Karpas-422 (cell line): Measurements from ENCODE around the gene CTLA4. TPM values are rescaled to one million over a fixed set of nuclear protein-coding genes. Genes with fewer than 3 reads are reported as not detected.

Source experiments
- DNase-seq: peaks from one replicate; pipeline ENCODE4 v3.0.0-alpha.2; 2015
- H2AFZ ChIP-seq: fragments of 200-600 bp; sonication (generic); 2 replicates; pipeline ENCODE4 v1.6.1; 2014; ENCODE audit warnings: antibody characterized with exemption, low read length, mixed read lengths
- H3K27ac ChIP-seq: fragments of 200-600 bp; sonication (generic); 2 replicates; pipeline ENCODE4 v1.5.1; 2014; ENCODE audit warnings: mild to moderate bottlenecking, low read length, moderate library complexity
- H3K27me3 ChIP-seq: fragments of 200-600 bp; sonication (generic); 2 replicates; pipeline ENCODE4 v1.6.1; 2014; ENCODE audit warnings: low read length, mixed read lengths
- H3K36me3 ChIP-seq: fragments of 200-600 bp; sonication (generic); 2 replicates; pipeline ENCODE4 v1.6.1; 2014; ENCODE audit warnings: low read length, mixed read lengths; ENCODE audit not compliant: insufficient read depth
- H3K4me1 ChIP-seq: fragments of 200-600 bp; sonication (generic); 2 replicates; pipeline ENCODE4 v1.6.1; 2014; ENCODE audit warnings: mild to moderate bottlenecking, low read length, mixed read lengths
- H3K4me2 ChIP-seq: fragments of 200-600 bp; sonication (generic); 2 replicates; pipeline ENCODE4 v1.6.1; 2014; ENCODE audit warnings: low read length, low read depth, mild to moderate bottlenecking; ENCODE audit not compliant: poor library complexity, severe bottlenecking
- H3K4me3 ChIP-seq: fragments of 200-600 bp; sonication (generic); 2 replicates; pipeline ENCODE4 v1.5.1; 2014; ENCODE audit warnings: mild to moderate bottlenecking, antibody characterized with exemption, low read length, mixed read lengths
- H3K79me2 ChIP-seq: fragments of 200-600 bp; sonication (generic); 2 replicates; pipeline ENCODE4 v1.6.1; 2014; ENCODE audit warnings: mild to moderate bottlenecking, low read length, mixed read lengths
- H3K9ac ChIP-seq: fragments of 200-600 bp; sonication (generic); 2 replicates; pipeline ENCODE4 v1.6.0; 2014; ENCODE audit warnings: low read length
- H3K9me2 ChIP-seq: fragments of 200-600 bp; sonication (generic), shearing (Covaris generic); replicated peaks from 2 replicates; pipeline ENCODE4 v1.6.0; 2014; ENCODE audit warnings: mild to moderate bottlenecking, low read length, moderate library complexity; ENCODE audit not compliant: insufficient read depth
- H3K9me3 ChIP-seq: fragments of 300-700, 200-600 bp; sonication (generic); 2 replicates; pipeline ENCODE4 v1.6.1; 2014; ENCODE audit warnings: low read length, mixed read lengths
- H4K20me1 ChIP-seq: fragments of 200-600 bp; sonication (generic); 2 replicates; pipeline ENCODE4 v1.6.1; 2014; ENCODE audit warnings: mild to moderate bottlenecking, antibody characterized with exemption, low read length, low read depth; ENCODE audit not compliant: insufficient read depth
- total RNA-seq: library from RNA; depleted of rRNA; stranded (reverse); fragments of >200 nt; shearing (Covaris generic); gene quantifications from 2 replicates; pipeline ENCODE4 v1.2.3, GENCODE V29; 2014; ENCODE audit warnings: low replicate concordance; rRNA removed

CTLA4 gene
- not detected in 2 replicates for total RNA-seq

GRCh38 chr2:203867561-203868200 lies at the start of gene CTLA4:
TSS of gene CTLA4 (plus strand) at chr2:203867771. CDS start at chr2:203867943, 172 bp downstream.
- Histone ChIP-seq H3K4me3 (no peak within 1 kb of the TSS), H3K9me2 (no peaks in the 10 kb centered on the region), H4K20me1 (no peaks in the 10 kb centered on the region), H3K27ac (no peak within 1 kb of the TSS), H3K4me2 (no peak within 1 kb of the TSS), H3K27me3 (no peaks in the 10 kb centered on the region), H3K79me2 (no peaks in the 10 kb centered on the region), H2AFZ (no peak within 1 kb of the TSS), H3K4me1 (no peaks in the 10 kb centered on the region), H3K9ac (no peak within 1 kb of the TSS), H3K36me3 (no peaks in the 10 kb centered on the region), H3K9me3 (no peaks in the 10 kb centered on the region)
- no peak for DNase-seq

- no peaks in the 10 kb centered on the region for H3K9me2 ChIP-seq
- H3K4me1 ChIP-seq, result peaks cover 26% of the 10 kb centered on the region
- no peaks in the 10 kb centered on the region for H3K79me2 ChIP-seq
- no peak for DNase-seq
- H2AFZ ChIP-seq, result no peak overlapping the region
- no peak overlapping the region for H3K9ac ChIP-seq
- no peaks in the 10 kb centered on the region for H3K9me3 ChIP-seq
- no peak overlapping the region for H3K4me3 ChIP-seq
- H3K27ac ChIP-seq, result no peak overlapping the region
- H3K27me3 ChIP-seq, result no peaks in the 10 kb centered on the region
- no peaks in the 10 kb centered on the region for H3K36me3 ChIP-seq
- no peaks in the 10 kb centered on the region for H4K20me1 ChIP-seq
- no peak overlapping the region for H3K4me2 ChIP-seq
Observed at GRCh38 chr2:203818656-203819055, 48.9 kb upstream of the CTLA4 start.

- DNase-seq, result no peak
- Histone ChIP-seq H2AFZ (no peak overlapping the region), H3K27me3 (no peaks in the 10 kb centered on the region), H3K4me2 (no peak overlapping the region), H4K20me1 (peaks cover 4% of the 10 kb centered on the region; the same call in 1 of the 2 replicates), H3K9me2 (no peaks in the 10 kb centered on the region), H3K36me3 (no peaks in the 10 kb centered on the region), H3K4me3 (no peak overlapping the region), H3K4me1 (peaks cover 31% of the 10 kb centered on the region), H3K27ac (no peak overlapping the region), H3K79me2 (no peaks in the 10 kb centered on the region), H3K9me3 (no peaks in the 10 kb centered on the region), H3K9ac (no peak overlapping the region)
Observed at GRCh38 chr2:203819434-203820133, 48.0 kb upstream of the CTLA4 start.

- no peak overlapping the region for H3K4me3 ChIP-seq
- DNase-seq, result peak; percentile 72
- no peaks in the 10 kb centered on the region for H3K9me2 ChIP-seq
- no peak overlapping the region for H3K9ac ChIP-seq
- peaks cover 4% of the 10 kb centered on the region; the same call in 1 of the 2 replicates for H4K20me1 ChIP-seq
- H3K4me2 ChIP-seq, result peak overlapping the region; percentile 5
- no peak overlapping the region for H3K27ac ChIP-seq
- no peaks in the 10 kb centered on the region for H3K9me3 ChIP-seq
- no peaks in the 10 kb centered on the region for H3K27me3 ChIP-seq
- no peak overlapping the region for H2AFZ ChIP-seq
- H3K79me2 ChIP-seq, result no peaks in the 10 kb centered on the region
- H3K36me3 ChIP-seq, result no peaks in the 10 kb centered on the region
- H3K4me1 ChIP-seq, result peaks cover 31% of the 10 kb centered on the region
Observed at GRCh38 chr2:203820969-203821368, 46.6 kb upstream of the CTLA4 start.

- Histone ChIP-seq H2AFZ (no peak overlapping the region), H3K27ac (no peak overlapping the region), H3K4me3 (no peak overlapping the region), H3K9me3 (no peaks in the 10 kb centered on the region), H3K79me2 (no peaks in the 10 kb centered on the region), H3K36me3 (no peaks in the 10 kb centered on the region), H3K9ac (no peak overlapping the region), H3K27me3 (no peaks in the 10 kb centered on the region), H3K9me2 (no peaks in the 10 kb centered on the region), H4K20me1 (peaks cover 4% of the 10 kb centered on the region; the same call in 1 of the 2 replicates), H3K4me1 (peaks cover 26% of the 10 kb centered on the region), H3K4me2 (no peak overlapping the region)
- no peak for DNase-seq
Observed at GRCh38 chr2:203822240-203822639, 45.3 kb upstream of the CTLA4 start.

GRCh38 chr2:203823173-203823572 lies 44.4 kb upstream of the CTLA4 start:
- no peaks in the 10 kb centered on the region for H3K27me3 ChIP-seq
- peaks cover 22% of the 10 kb centered on the region for H3K4me1 ChIP-seq
- no peak overlapping the region for H2AFZ ChIP-seq
- no peak overlapping the region for H3K9ac ChIP-seq
- peak overlapping the region; percentile 56 for H3K4me2 ChIP-seq
- no peaks in the 10 kb centered on the region for H3K9me3 ChIP-seq
- H4K20me1 ChIP-seq, result peaks cover 4% of the 10 kb centered on the region; the same call in 1 of the 2 replicates
- no peaks in the 10 kb centered on the region for H3K9me2 ChIP-seq
- no peak overlapping the region for H3K4me3 ChIP-seq
- H3K27ac ChIP-seq, result no peak overlapping the region
- H3K36me3 ChIP-seq, result no peaks in the 10 kb centered on the region
- DNase-seq, result no peak
- H3K79me2 ChIP-seq, result no peaks in the 10 kb centered on the region

GRCh38 chr2:203824057-203824456 lies 43.5 kb upstream of the CTLA4 start:
- no peaks in the 10 kb centered on the region for H3K9me3 ChIP-seq
- no peak overlapping the region for H3K4me3 ChIP-seq
- peak overlapping the region; percentile 56 for H3K4me2 ChIP-seq
- H3K27ac ChIP-seq, result no peak overlapping the region
- no peak for DNase-seq
- no peaks in the 10 kb centered on the region for H3K36me3 ChIP-seq
- H3K79me2 ChIP-seq, result no peaks in the 10 kb centered on the region
- no peak overlapping the region for H3K9ac ChIP-seq
- no peaks in the 10 kb centered on the region for H3K27me3 ChIP-seq
- H3K4me1 ChIP-seq, result peaks cover 22% of the 10 kb centered on the region
- H2AFZ ChIP-seq, result no peak overlapping the region
- peaks cover 4% of the 10 kb centered on the region; the same call in 1 of the 2 replicates for H4K20me1 ChIP-seq
- no peaks in the 10 kb centered on the region for H3K9me2 ChIP-seq

- H3K79me2 ChIP-seq, result no peaks in the 10 kb centered on the region
- H2AFZ ChIP-seq, result no peak overlapping the region
- no peak overlapping the region for H3K4me2 ChIP-seq
- H3K27ac ChIP-seq, result no peak overlapping the region
- no peaks in the 10 kb centered on the region for H3K36me3 ChIP-seq
- H3K4me1 ChIP-seq, result peaks cover 23% of the 10 kb centered on the region
- H3K4me3 ChIP-seq, result no peak overlapping the region
- peaks cover 4% of the 10 kb centered on the region; the same call in 1 of the 2 replicates for H4K20me1 ChIP-seq
- no peaks in the 10 kb centered on the region for H3K9me2 ChIP-seq
- DNase-seq, result no peak
- no peaks in the 10 kb centered on the region for H3K27me3 ChIP-seq
- H3K9me3 ChIP-seq, result no peaks in the 10 kb centered on the region
- no peak overlapping the region for H3K9ac ChIP-seq
Observed at GRCh38 chr2:203824603-203825002, 43.0 kb upstream of the CTLA4 start.
